Vagina (tissue), 2 donors: ENCODE data around the gene SNX11. TPM values are rescaled to one million over a fixed set of nuclear protein-coding genes. Genes with fewer than 3 reads are reported as not detected.

Experiments used
- DNase-seq, 2 donors: peaks; one replicate each; pipeline ENCODE4 v3.0.0-alpha.2; 2017; ENCODE audit errors: extremely low spot score in 2 of 2
- H3K27ac ChIP-seq: fragments of 200-600 bp; sonication (generic); one replicate; pipeline ENCODE4 v1.5.1; 2019
- H3K27me3 ChIP-seq: fragments of 200-600 bp; sonication (generic); one replicate; pipeline ENCODE4 v1.5.1; 2019
- H3K36me3 ChIP-seq, 2 donors: fragments of 200-600 bp; sonication (generic); one replicate each; pipeline ENCODE4 v1.5.1; 2017 to 2019
- H3K4me1 ChIP-seq: fragments of 200-600 bp; sonication (generic); one replicate; pipeline ENCODE4 v1.5.1; 2019
- H3K4me3 ChIP-seq, 2 donors: fragments of 200-600 bp; sonication (generic); 1 replicate in 1 of 2; 2 replicates in 1 of 2; pipeline ENCODE4 v1.5.1; 2016 to 2019
- H3K9me3 ChIP-seq: fragments of 200-600 bp; sonication (generic); one replicate; pipeline ENCODE4 v1.5.1; 2019
- POLR2A ChIP-seq, 2 donors: fragments of 450-650 bp; IDR thresholded peaks; one replicate each; pipeline ENCODE4 v1.6.1; 2017; ENCODE audit warnings: antibody characterized with exemption in 2 of 2, mild to moderate bottlenecking in 2 of 2, moderate library complexity in 2 of 2
- POLR2AphosphoS5 ChIP-seq, 2 donors: sonication (generic); formaldehyde crosslinking; IDR thresholded peaks; one replicate each; pipeline ENCODE4 v1.9.0; 2017; ENCODE audit warnings: antibody characterized with exemption in 2 of 2, mild to moderate bottlenecking in 2 of 2, low read depth in 1 of 2; ENCODE audit not compliant: insufficient read depth in 1 of 2
- intact Hi-C: fragments of 100-400 bp; cut with DNase I; formaldehyde crosslinking; loops from one replicate; pipeline ENCODE4 v1.15.1; 2023
- total RNA-seq: library from RNA; depleted of rRNA; stranded (reverse); fragments of >200 nt; gene quantifications from one replicate; pipeline ENCODE4 v1.2.3, GENCODE V29; 2016
- TF ChIP-seq, protein P1 (sequence below), 3 experiments: fragments of 450-650 bp in 2 of 3; fragments of 200-600 bp in 1 of 3; sonication (generic) in 1 of 3; IDR thresholded peaks; one replicate each; pipeline ENCODE4 v1.5.1; 2017 to 2019; ENCODE audit warnings: antibody characterized with exemption in 3 of 3, mild to moderate bottlenecking in 2 of 3, moderate library complexity in 2 of 3

Gene SNX11
- total RNA-seq, 1 donor from 2014 or later, result 15.0 TPM

- intact Hi-C loops, result no loop called here
- Histone ChIP-seq H3K4me3 (no peak overlapping the region), H3K4me1 (peaks cover 21% of the 10 kb centered on the region), H3K9me3 (no peaks in the 10 kb centered on the region), H3K36me3 (peaks cover 7 to 71% of the 10 kb centered on the region in 2 donors), H3K27ac (no peak overlapping the region), H3K27me3 (no peaks in the 10 kb centered on the region)
- TF ChIP-seq, protein P1, sequence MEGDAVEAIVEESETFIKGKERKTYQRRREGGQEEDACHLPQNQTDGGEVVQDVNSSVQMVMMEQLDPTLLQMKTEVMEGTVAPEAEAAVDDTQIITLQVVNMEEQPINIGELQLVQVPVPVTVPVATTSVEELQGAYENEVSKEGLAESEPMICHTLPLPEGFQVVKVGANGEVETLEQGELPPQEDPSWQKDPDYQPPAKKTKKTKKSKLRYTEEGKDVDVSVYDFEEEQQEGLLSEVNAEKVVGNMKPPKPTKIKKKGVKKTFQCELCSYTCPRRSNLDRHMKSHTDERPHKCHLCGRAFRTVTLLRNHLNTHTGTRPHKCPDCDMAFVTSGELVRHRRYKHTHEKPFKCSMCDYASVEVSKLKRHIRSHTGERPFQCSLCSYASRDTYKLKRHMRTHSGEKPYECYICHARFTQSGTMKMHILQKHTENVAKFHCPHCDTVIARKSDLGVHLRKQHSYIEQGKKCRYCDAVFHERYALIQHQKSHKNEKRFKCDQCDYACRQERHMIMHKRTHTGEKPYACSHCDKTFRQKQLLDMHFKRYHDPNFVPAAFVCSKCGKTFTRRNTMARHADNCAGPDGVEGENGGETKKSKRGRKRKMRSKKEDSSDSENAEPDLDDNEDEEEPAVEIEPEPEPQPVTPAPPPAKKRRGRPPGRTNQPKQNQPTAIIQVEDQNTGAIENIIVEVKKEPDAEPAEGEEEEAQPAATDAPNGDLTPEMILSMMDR (IDR thresholded peaks at IDR 0.05), result no peak
- no peak for TF ChIP-seq POLR2AphosphoS5 (IDR thresholded peaks at IDR 0.05; ENCODE audit: insufficient read depth in 1 of 2, low read depth in 1 of 2)
- TF ChIP-seq POLR2A (IDR thresholded peaks at IDR 0.05), result no peak
- DNase-seq, result no peak
Measured at GRCh38 chr17:48062273-48062672, 45.3 kb upstream of the SNX11 start.

GRCh38 chr17:48064638-48065037 lies 42.9 kb upstream of the SNX11 start:
- TF ChIP-seq POLR2AphosphoS5 (IDR thresholded peaks at IDR 0.05; ENCODE audit: insufficient read depth in 1 of 2, low read depth in 1 of 2), result no peak
- no peak for TF ChIP-seq POLR2A (IDR thresholded peaks at IDR 0.05)
- TF ChIP-seq, protein P1 (IDR thresholded peaks at IDR 0.05), result no peak
- no peak for DNase-seq
- Histone ChIP-seq H3K36me3 (peaks cover 3 to 60% of the 10 kb centered on the region in 2 donors), H3K4me1 (peaks cover 28% of the 10 kb centered on the region), H3K27me3 (no peaks in the 10 kb centered on the region), H3K9me3 (no peaks in the 10 kb centered on the region), H3K4me3 (no peak overlapping the region), H3K27ac (no peak overlapping the region)
- intact Hi-C loops, result no loop called here

DNA sequence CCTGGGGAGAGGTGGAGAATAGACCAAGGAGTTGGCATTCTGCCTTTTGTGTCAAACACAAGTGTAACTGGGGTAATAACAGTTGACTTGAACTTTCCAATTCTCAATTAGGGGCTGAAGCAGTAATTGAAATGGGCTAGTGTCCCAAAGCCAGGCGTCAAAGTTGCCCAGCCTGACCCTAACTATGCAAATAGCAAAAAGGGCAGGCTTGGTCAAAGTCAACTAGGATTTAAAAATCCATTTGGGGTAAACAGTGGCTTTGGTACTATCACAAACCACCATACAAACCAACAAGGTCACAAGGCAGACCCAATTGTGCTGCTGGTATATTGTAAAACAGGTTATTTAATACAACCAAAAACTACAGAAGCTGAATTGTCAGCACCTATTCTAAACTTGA lies 41.4 kb upstream of the SNX11 start:
- intact Hi-C loops, result no loop called here
- Histone ChIP-seq H3K9me3 (no peaks in the 10 kb centered on the region), H3K36me3 (peaks cover 0 to 58% of the 10 kb centered on the region in 2 donors), H3K4me1 (peaks cover 28% of the 10 kb centered on the region), H3K27me3 (no peaks in the 10 kb centered on the region), H3K27ac (peak overlapping the region; percentile 3), H3K4me3 (no peak overlapping the region)
- TF ChIP-seq POLR2AphosphoS5 (IDR thresholded peaks at IDR 0.05; ENCODE audit: insufficient read depth in 1 of 2, low read depth in 1 of 2), result no peak
- TF ChIP-seq, protein P1 (IDR thresholded peaks at IDR 0.05), result no peak
- no peak for TF ChIP-seq POLR2A (IDR thresholded peaks at IDR 0.05)
- DNase-seq, result no peak

DNA sequence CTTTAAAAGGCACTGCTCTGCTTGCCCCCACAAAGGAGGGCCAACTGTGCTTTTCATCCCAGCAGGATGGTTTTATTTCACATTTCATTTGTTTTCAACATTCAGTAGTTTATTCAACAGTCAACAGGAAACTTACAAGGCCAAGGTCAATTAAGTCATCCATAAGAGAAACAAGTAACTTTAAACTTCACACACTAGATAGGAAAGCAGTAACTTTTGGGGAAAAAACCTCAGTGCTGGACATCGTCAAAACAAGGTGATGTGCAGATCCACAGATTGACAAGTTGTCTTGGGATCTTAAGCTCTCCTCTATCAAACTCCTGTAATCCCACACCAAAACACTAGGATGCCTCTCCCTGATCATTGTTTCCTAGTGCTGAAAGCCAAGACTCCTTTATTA lies 40.9 kb upstream of the SNX11 start:
- peaks cover 0 to 60% of the 10 kb centered on the region in 2 donors for H3K36me3 ChIP-seq
- intact Hi-C loops, result no loop called here
- no peak for DNase-seq
- H3K27ac ChIP-seq, result peak overlapping the region; percentile 3
- no peaks in the 10 kb centered on the region for H3K9me3 ChIP-seq
- H3K4me1 ChIP-seq, result peaks cover 28% of the 10 kb centered on the region
- no peak overlapping the region for H3K4me3 ChIP-seq
- no peaks in the 10 kb centered on the region for H3K27me3 ChIP-seq
- TF ChIP-seq, protein P1 (IDR thresholded peaks at IDR 0.05), result no peak
- TF ChIP-seq POLR2AphosphoS5 (IDR thresholded peaks at IDR 0.05; ENCODE audit: insufficient read depth in 1 of 2, low read depth in 1 of 2) (no peak), POLR2A (IDR thresholded peaks at IDR 0.05) (no peak)

DNA sequence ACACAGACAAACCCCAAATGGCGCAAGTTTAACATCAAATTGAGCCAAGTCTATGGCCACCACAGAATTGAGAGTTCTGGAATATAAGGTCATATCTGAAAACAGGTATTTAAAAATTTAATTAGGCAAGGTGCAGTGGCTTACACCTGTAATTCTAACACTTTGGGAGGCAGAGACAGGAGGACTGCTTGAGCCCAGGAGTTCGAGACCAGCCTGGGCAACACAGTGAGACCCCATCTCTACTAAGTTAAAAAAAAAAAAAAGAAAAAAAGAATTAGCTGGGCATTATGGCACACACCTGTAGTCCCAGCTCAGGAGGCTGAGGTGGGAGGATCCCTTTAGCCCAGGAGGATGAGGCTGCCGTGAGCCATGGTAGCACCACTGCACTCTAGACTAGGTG lies 40.3 kb upstream of the SNX11 start:
- intact Hi-C loops, result no loop called here
- no peak overlapping the region for H3K27ac ChIP-seq

More for the DNA sequence above, 40.3 kb upstream of the SNX11 start:
- DNase-seq, result no peak
- peaks cover 28% of the 10 kb centered on the region for H3K4me1 ChIP-seq
- peaks cover 0 to 57% of the 10 kb centered on the region in 2 donors for H3K36me3 ChIP-seq
- H3K27me3 ChIP-seq, result no peaks in the 10 kb centered on the region
- no peaks in the 10 kb centered on the region for H3K9me3 ChIP-seq
- TF ChIP-seq, protein P1 (IDR thresholded peaks at IDR 0.05), result no peak
- no peak for TF ChIP-seq POLR2A (IDR thresholded peaks at IDR 0.05)
- TF ChIP-seq POLR2AphosphoS5 (IDR thresholded peaks at IDR 0.05; ENCODE audit: insufficient read depth in 1 of 2, low read depth in 1 of 2), result no peak
- no peak overlapping the region for H3K4me3 ChIP-seq
